Measurements from ENCODE around the gene DDX55.

GRCh38 chr12:123617144-123617543 lies 15.2 kb downstream of the DDX55 start:
- TF ChIP-seq GATA2 (IDR thresholded peaks at IDR 0.05; ENCODE audit: low read depth, low read length) (no peak), GATA3 (IDR thresholded peaks at IDR 0.05; ENCODE audit: low read depth, low read length) (no peak)

Data from SH-SY5Y (cell line).